HEK293 (cell line): ENCODE measurements around the gene FTO.

ENCODE experiments used
- CTCF ChIA-PET: fragments of 350-600 bp; formaldehyde crosslinking; extraction: SDS; loops from one replicate; lab custom pipeline; 2021; ENCODE audit warnings: antibody characterized with exemption; lab: Yijun Ruan, JAX
- POLR2A ChIA-PET: fragments of 300-600 bp; formaldehyde crosslinking; extraction: SDS; loops from one replicate; lab custom pipeline; 2020; ENCODE audit warnings: antibody characterized with exemption, inconsistent platforms; lab: Yijun Ruan, JAX
- H3K27ac ChIP-seq: fragments of 200-500 bp; sonication (Bioruptor generic); 2 replicates; pipeline ENCODE4 v1.5.1; 2014; ENCODE audit warnings: low read depth, low read length, control low read depth, inconsistent platforms; ENCODE audit errors: extremely low read depth
- H3K36me3 ChIP-seq, 2 experiments: fragments of 200-500 bp in 1 of 2; sonication (Bioruptor generic) in 1 of 2; 1 replicate in 1 of 2; 2 replicates in 1 of 2; pipeline ENCODE4 v1.5.1; 2014 to 2017; ENCODE audit warnings: inconsistent platforms in 2 of 2, low read length in 2 of 2; ENCODE audit not compliant: control insufficient read depth in 2 of 2, insufficient read depth in 1 of 2
- H3K4me1 ChIP-seq: fragments of 200-500 bp; sonication (Bioruptor generic); 2 replicates; pipeline ENCODE4 v1.5.1; 2014; ENCODE audit warnings: mild to moderate bottlenecking, low read length, inconsistent platforms; ENCODE audit not compliant: control insufficient read depth, insufficient read depth
- H3K4me3 ChIP-seq: 2 replicates; pipeline ENCODE4 v1.5.1; 2011; ENCODE audit warnings: low read depth, mild to moderate bottlenecking, control low read depth, low read length, moderate library complexity
- H3K9me3 ChIP-seq: fragments of 200-500 bp; sonication (Bioruptor generic); 2 replicates; pipeline ENCODE4 v1.5.1; 2014; ENCODE audit warnings: low read depth, low read length, inconsistent platforms; ENCODE audit not compliant: control insufficient read depth, insufficient read depth
- EGR2 ChIP-seq: fragments of 450-650 bp; formaldehyde crosslinking; IDR thresholded peaks from 2 replicates; pipeline ENCODE4 v1.5.1; 2016; ENCODE audit warnings: low read depth, missing biosample characterization, missing genetic modification characterization
- FEZF1 ChIP-seq: fragments of 450-650 bp; formaldehyde crosslinking; IDR thresholded peaks from 2 replicates; pipeline ENCODE4 v1.5.1; 2016; ENCODE audit warnings: missing biosample characterization, missing genetic modification characterization
- HIC1 ChIP-seq: fragments of 450-650 bp; formaldehyde crosslinking; IDR thresholded peaks from 2 replicates; pipeline ENCODE4 v1.5.1; 2016; ENCODE audit warnings: missing biosample characterization, missing genetic modification characterization
- KLF9 ChIP-seq: fragments of 450-650 bp; formaldehyde crosslinking; IDR thresholded peaks from 2 replicates; pipeline ENCODE4 v1.5.1; 2016; ENCODE audit warnings: missing biosample characterization, missing genetic modification characterization, low read depth
- MEIS1 ChIP-seq: sonication (generic); formaldehyde crosslinking; IDR thresholded peaks from 2 replicates; pipeline ENCODE4 v1.8.1; 2022; ENCODE audit warnings: missing genetic modification reagents, mild to moderate bottlenecking, borderline replicate concordance
- MZF1 ChIP-seq: fragments of 450-650 bp; formaldehyde crosslinking; IDR thresholded peaks from 2 replicates; pipeline ENCODE4 v1.5.1; 2017; ENCODE audit warnings: missing biosample characterization, missing genetic modification characterization, borderline replicate concordance
- REST ChIP-seq: fragments of 450-650 bp; formaldehyde crosslinking; IDR thresholded peaks from 2 replicates; pipeline ENCODE4 v1.5.1; 2016; ENCODE audit warnings: missing biosample characterization, missing genetic modification characterization
- SETDB1 ChIP-seq: IDR thresholded peaks from one replicate; pipeline ENCODE4 v1.6.1; 2017; ENCODE audit warnings: mild to moderate bottlenecking, low read length, moderate library complexity, mixed read lengths; ENCODE audit not compliant: insufficient read length
- SP7 ChIP-seq: fragments of 450-650 bp; formaldehyde crosslinking; IDR thresholded peaks from 2 replicates; pipeline ENCODE4 v1.5.1; 2016; ENCODE audit warnings: missing biosample characterization, missing genetic modification characterization
- ZBTB8A ChIP-seq: fragments of 450-650 bp; formaldehyde crosslinking; IDR thresholded peaks from 2 replicates; pipeline ENCODE4 v1.5.1; 2016; ENCODE audit warnings: missing biosample characterization, missing genetic modification characterization
- ZNF146 ChIP-seq: fragments of 450-650 bp; formaldehyde crosslinking; IDR thresholded peaks from 2 replicates; pipeline ENCODE4 v1.5.1; 2016; ENCODE audit warnings: missing biosample characterization, missing genetic modification characterization
- ZNF248 ChIP-seq: fragments of 450-650 bp; formaldehyde crosslinking; IDR thresholded peaks from 2 replicates; pipeline ENCODE4 v1.5.1; 2017; ENCODE audit warnings: missing biosample characterization, missing genetic modification characterization
- ZNF350 ChIP-seq: fragments of 450-650 bp; formaldehyde crosslinking; IDR thresholded peaks from 2 replicates; pipeline ENCODE4 v1.5.0; 2017; ENCODE audit warnings: missing biosample characterization, mild to moderate bottlenecking, missing genetic modification characterization
- ZNF404 ChIP-seq: fragments of 450-650 bp; formaldehyde crosslinking; IDR thresholded peaks from 2 replicates; pipeline ENCODE4 v1.5.1; 2017; ENCODE audit warnings: missing biosample characterization, missing genetic modification characterization
- ZNF518A ChIP-seq: fragments of 450-650 bp; formaldehyde crosslinking; conservative IDR thresholded peaks from 2 replicates; pipeline ENCODE4 v1.5.1; 2016; ENCODE audit warnings: low read depth, missing biosample characterization, missing genetic modification characterization
- ZNF530 ChIP-seq: fragments of 450-650 bp; formaldehyde crosslinking; IDR thresholded peaks from 2 replicates; pipeline ENCODE4 v1.5.1; 2016; ENCODE audit warnings: low read depth, missing biosample characterization, missing genetic modification characterization
- ZNF580 ChIP-seq: fragments of 450-650 bp; formaldehyde crosslinking; IDR thresholded peaks from 2 replicates; pipeline ENCODE4 v1.5.1; 2016; ENCODE audit warnings: missing biosample characterization, missing genetic modification characterization
- ZNF600 ChIP-seq: fragments of 450-650 bp; formaldehyde crosslinking; IDR thresholded peaks from 2 replicates; pipeline ENCODE4 v1.5.1; 2016; ENCODE audit warnings: missing biosample characterization, missing genetic modification characterization
- ZNF621 ChIP-seq: fragments of 450-650 bp; formaldehyde crosslinking; IDR thresholded peaks from 2 replicates; pipeline ENCODE4 v1.5.1; 2017; ENCODE audit warnings: missing biosample characterization, missing genetic modification characterization
- ZNF629 ChIP-seq: fragments of 450-650 bp; formaldehyde crosslinking; IDR thresholded peaks from 2 replicates; pipeline ENCODE4 v1.5.1; 2017; ENCODE audit warnings: missing biosample characterization, missing genetic modification characterization
- ZNF639 ChIP-seq: fragments of 450-650 bp; formaldehyde crosslinking; IDR thresholded peaks from 2 replicates; pipeline ENCODE4 v1.5.1; 2016; ENCODE audit warnings: missing biosample characterization, missing genetic modification characterization
- ZNF704 ChIP-seq: fragments of 450-650 bp; formaldehyde crosslinking; IDR thresholded peaks from 2 replicates; pipeline ENCODE4 v1.5.1; 2016; ENCODE audit warnings: missing biosample characterization, missing genetic modification characterization
- ZNF785 ChIP-seq: fragments of 450-650 bp; formaldehyde crosslinking; IDR thresholded peaks from 2 replicates; pipeline ENCODE4 v1.5.1; 2016; ENCODE audit warnings: missing biosample characterization, missing genetic modification characterization
- ZSCAN18 ChIP-seq: fragments of 450-650 bp; formaldehyde crosslinking; IDR thresholded peaks from 2 replicates; pipeline ENCODE4 v1.5.1; 2016; ENCODE audit warnings: missing biosample characterization, missing genetic modification characterization

Gene FTO

GRCh38 chr16:53849994-53850393 is 146.0 kb downstream of the FTO start (continued):
- no peak for TF ChIP-seq ZNF639 (tag by site-specific recombination)
- no peak for TF ChIP-seq EGR2 (tag by site-specific recombination)
- TF ChIP-seq ZNF704 (tag by site-specific recombination): no peak
- TF ChIP-seq FEZF1 (tag by site-specific recombination): peak; percentile 98
- peak; percentile 66; the same call in 1 of the 2 replicates for TF ChIP-seq SP7
- no peak for TF ChIP-seq ZNF350
- TF ChIP-seq ZNF530: no peak
- TF ChIP-seq SETDB1: no peak
- no peak for TF ChIP-seq ZNF785

- ChIA-PET POLR2A (no interaction called here), CTCF (no interaction called here)
- no peak overlapping the region for H3K27ac ChIP-seq
- H3K4me3 ChIP-seq: no peak overlapping the region
- no peaks in the 10 kb centered on the region for H3K9me3 ChIP-seq
- H3K4me1 ChIP-seq: peaks cover 22% of the 10 kb centered on the region
- no peaks in the 10 kb centered on the region; a peak in 1 of 3 replicates for H3K36me3 ChIP-seq
- TF ChIP-seq ZSCAN18 (tag by site-specific recombination) (no peak), ZNF248 (tag by site-specific recombination) (no peak), ZNF621 (tag by site-specific recombination) (no peak), HIC1 (tag by site-specific recombination) (no peak), ZNF518A (tag by site-specific recombination) (no peak), ZNF580 (tag by site-specific recombination) (no peak), ZNF629 (tag by site-specific recombination) (no peak), ZNF404 (tag by site-specific recombination) (no peak), KLF9 (tag by site-specific recombination) (no peak), ZNF600 (tag by site-specific recombination) (no peak), REST (tag by site-specific recombination) (no peak), ZBTB8A (tag by site-specific recombination) (no peak), MEIS1 (CRISPR knock-in tag) (no peak), ZNF146 (tag by site-specific recombination) (no peak), MZF1 (tag by site-specific recombination) (no peak)
These were observed 148.7 kb downstream of the FTO start for GRCh38 chr16:53852678-53853077.
